AG10803 (cell line): Measurements from ENCODE around the gene KLHL17.
"Not testable (repeated sequence)": the region's sequence is repeated elsewhere in the genome, so short reads cannot be mapped to it uniquely, and the experiment has no call there.

Experiments
- DNase-seq: peaks from one replicate; pipeline ENCODE4 v3.0.0; 2010; ENCODE audit warnings: low read depth
- H3K4me3 ChIP-seq: 2 replicates; pipeline ENCODE4 v1.5.1; 2011; ENCODE audit warnings: mild to moderate bottlenecking, low read length, control low read depth
- CTCF ChIP-seq: conservative IDR thresholded peaks from 2 replicates; pipeline ENCODE4 v1.5.1; 2011; ENCODE audit warnings: mild to moderate bottlenecking, low read length, control low read depth, inconsistent platforms

The KLHL17 gene

GRCh38 chr1:983798-984475 is 23.6 kb downstream of the KLHL17 start:
- peak overlapping the region; percentile 26 for H3K4me3 ChIP-seq
- no peak for DNase-seq
- TF ChIP-seq CTCF, result peak; percentile 70

DNA sequence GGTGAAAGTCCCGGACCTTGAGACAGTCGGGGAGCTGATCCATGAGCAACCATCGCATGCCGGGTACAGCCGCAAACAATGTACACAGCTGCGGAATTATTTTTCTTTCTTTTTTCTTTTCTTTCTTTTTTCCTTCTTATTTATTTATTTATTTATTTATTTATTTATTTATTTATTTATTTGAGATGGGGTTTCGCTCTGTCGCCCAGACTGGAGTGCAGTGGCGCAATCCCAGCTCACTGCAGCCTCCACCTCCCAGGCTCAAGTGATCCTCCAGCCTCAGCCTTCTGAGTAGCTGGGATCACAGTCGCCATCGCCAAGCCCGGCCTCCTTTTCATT is 24.1 kb downstream of the KLHL17 start:
- DNase-seq, result no peak
- peak overlapping the region; percentile 26 for H3K4me3 ChIP-seq
- no peak for TF ChIP-seq CTCF

- no peak overlapping the region for H3K4me3 ChIP-seq
- no peak for TF ChIP-seq CTCF
- no peak for DNase-seq
Measured at GRCh38 chr1:985126-985525, 24.7 kb downstream of the KLHL17 start.

DNA sequence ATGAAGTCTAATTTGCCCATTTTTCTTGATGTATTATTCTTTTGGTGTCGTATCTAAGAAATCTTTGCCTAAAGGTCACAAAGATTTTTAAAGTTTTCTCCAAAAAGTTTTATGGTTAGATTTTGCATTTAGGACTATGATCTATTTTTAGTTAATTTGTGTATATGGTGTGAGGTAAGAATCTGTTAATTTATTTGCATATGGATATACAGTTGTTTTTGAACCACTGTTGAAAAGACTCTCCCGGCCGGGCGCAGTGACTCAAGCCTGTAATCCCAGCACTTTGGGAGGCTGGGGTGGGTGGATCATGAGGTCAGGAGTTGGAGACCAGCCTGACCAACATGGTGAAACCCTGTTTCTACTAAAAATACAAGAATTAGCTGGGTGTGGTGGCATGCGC is 27.7 kb downstream of the KLHL17 start:
- H3K4me3 ChIP-seq, DNase-seq: not testable (repeated sequence)

DNA sequence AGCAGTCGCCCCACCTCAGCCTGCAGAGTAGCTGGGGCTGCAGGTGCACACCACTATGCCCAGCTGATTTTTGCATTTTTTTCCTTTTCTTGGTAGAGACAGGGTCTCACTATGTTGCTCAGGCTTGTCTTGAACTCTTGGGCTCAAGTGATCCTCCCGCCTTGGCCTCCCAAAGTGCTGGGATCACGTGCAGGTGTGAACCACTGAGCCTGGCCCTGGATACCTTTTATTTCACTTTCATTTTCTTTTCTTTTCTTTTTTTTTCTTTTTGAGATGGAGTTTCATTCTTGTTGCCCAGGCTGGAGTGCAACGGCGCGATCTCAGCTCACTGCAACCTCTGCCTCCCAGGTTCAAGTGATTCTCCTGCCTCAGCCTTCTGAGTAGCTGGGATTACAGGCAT is 30.9 kb downstream of the KLHL17 start:
- not testable (repeated sequence) for H3K4me3 ChIP-seq, DNase-seq

DNA sequence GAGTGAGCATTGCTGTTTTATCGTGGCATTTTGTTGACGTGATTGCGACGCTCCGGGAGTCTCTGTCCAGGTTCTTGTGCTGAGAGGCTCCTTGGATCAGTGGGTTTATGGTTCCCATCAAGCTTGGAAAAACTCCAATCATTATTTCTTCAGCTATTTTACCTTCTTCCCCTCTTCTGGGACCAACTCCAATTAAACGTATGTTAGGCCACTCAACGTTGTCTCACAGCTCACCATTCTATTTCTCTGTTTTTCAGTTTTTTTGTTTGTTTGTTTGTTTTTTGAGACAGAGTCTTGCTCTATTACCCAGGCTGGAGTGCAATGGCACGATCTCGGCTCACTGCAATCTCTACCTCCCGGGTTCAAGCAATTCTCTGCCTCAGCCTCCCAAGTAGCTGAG is 31.5 kb downstream of the KLHL17 start:
- TF ChIP-seq CTCF, result no peak
- no peak for DNase-seq

GRCh38 chr1:992362-992761 is 32.0 kb downstream of the KLHL17 start:
- no peak for TF ChIP-seq CTCF
- no peak overlapping the region for H3K4me3 ChIP-seq

More for the DNA sequence above, 31.5 kb downstream of the KLHL17 start:
- H3K4me3 ChIP-seq, result no peak overlapping the region

GRCh38 chr1:993379-993995 is 33.1 kb downstream of the KLHL17 start:
- DNase-seq, result no peak
- no peak for TF ChIP-seq CTCF
- no peak overlapping the region for H3K4me3 ChIP-seq

More at GRCh38 chr1:992362-992761, 32.0 kb downstream of the KLHL17 start:
- DNase-seq, result no peak

DNA sequence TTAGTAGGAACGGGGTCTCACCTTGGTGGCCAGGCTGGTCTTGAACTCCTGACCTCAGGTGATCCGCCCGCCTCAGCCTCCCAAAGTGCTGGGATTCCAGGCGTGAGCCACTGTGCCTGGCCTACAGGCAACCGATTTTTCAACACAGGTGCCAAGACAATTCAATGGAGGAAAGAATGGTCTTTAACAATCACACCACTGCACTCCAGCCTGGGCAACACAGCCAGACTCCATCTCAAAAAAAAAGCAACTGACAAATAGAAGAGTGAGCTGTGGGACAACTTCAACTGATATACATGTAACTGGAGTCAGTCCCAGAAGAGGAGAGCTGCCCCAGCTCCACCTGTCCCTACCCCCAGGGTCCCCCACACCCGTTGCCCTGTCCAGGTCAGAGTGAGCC is 34.2 kb downstream of the KLHL17 start:
- H3K4me3 ChIP-seq, DNase-seq: not testable (repeated sequence)
